HepG2 (cell line): ENCODE measurements around the gene REM2. TPM values are rescaled to one million over a fixed set of nuclear protein-coding genes. Genes with fewer than 3 reads are reported as not detected.

Experiments
- CREB1 ChIP-seq, 2 experiments: fragments of 450-650 bp in 1 of 2; IDR thresholded peaks; 2 replicates each; pipeline ENCODE4 v1.6.1; 2016 to 2017; ENCODE audit warnings: control low read depth in 1 of 2, mild to moderate bottlenecking in 1 of 2, missing compliant biosample characterization in 1 of 2, missing genetic modification characterization in 1 of 2
- FLYWCH1 ChIP-seq: sonication (generic); formaldehyde crosslinking; IDR thresholded peaks from 2 replicates; pipeline ENCODE4 v1.8.1; 2023; ENCODE audit warnings: mild to moderate bottlenecking, missing genetic modification reagents
- FOXA1 ChIP-seq, 2 experiments: fragments of 450-650 bp in 1 of 2; sonication (generic) in 1 of 2; formaldehyde crosslinking in 1 of 2; IDR thresholded peaks; 2 replicates each; pipeline versions ENCODE4 v1.4.0 to v1.6.1; 2016 to 2020; ENCODE audit warnings: missing genetic modification reagents in 1 of 2
- GMEB1 ChIP-seq: sonication (generic); formaldehyde crosslinking; IDR thresholded peaks from 2 replicates; pipeline ENCODE4 v1.5.1; 2020; ENCODE audit warnings: missing genetic modification reagents, mild to moderate bottlenecking, borderline replicate concordance
- GTF3A ChIP-seq: sonication (generic); formaldehyde crosslinking; conservative IDR thresholded peaks from 2 replicates; pipeline ENCODE4 v1.4.0; 2020; ENCODE audit warnings: mild to moderate bottlenecking, missing genetic modification reagents
- IRX3 ChIP-seq: sonication (generic); formaldehyde crosslinking; IDR thresholded peaks from 2 replicates; pipeline ENCODE4 v1.8.1; 2023; ENCODE audit warnings: mild to moderate bottlenecking, low read depth, missing genetic modification reagents, borderline replicate concordance
- ISX ChIP-seq: sonication (generic); formaldehyde crosslinking; conservative IDR thresholded peaks from 2 replicates; pipeline ENCODE4 v1.5.0; 2020; ENCODE audit warnings: missing genetic modification reagents
- MEIS2 ChIP-seq: sonication (generic); formaldehyde crosslinking; IDR thresholded peaks from 2 replicates; pipeline ENCODE4 v1.9.0; 2021; ENCODE audit warnings: mild to moderate bottlenecking, missing genetic modification reagents
- MTF1 ChIP-seq: sonication (generic); formaldehyde crosslinking; IDR thresholded peaks from 2 replicates; pipeline ENCODE4 v1.5.0; 2020; ENCODE audit warnings: missing genetic modification reagents
- NAIF1 ChIP-seq: sonication (generic); formaldehyde crosslinking; IDR thresholded peaks from 2 replicates; pipeline ENCODE4 v1.5.0; 2020; ENCODE audit warnings: mild to moderate bottlenecking, missing genetic modification reagents, borderline replicate concordance
- RFXANK ChIP-seq: IDR thresholded peaks from 2 replicates; pipeline ENCODE4 v1.6.1; 2016
- SAP130 ChIP-seq: IDR thresholded peaks from 2 replicates; pipeline ENCODE4 v1.6.1; 2016; ENCODE audit warnings: low read depth
- SOX5 ChIP-seq: IDR thresholded peaks from 2 replicates; pipeline ENCODE4 v1.6.1; 2016; ENCODE audit warnings: borderline replicate concordance
- TSC22D2 ChIP-seq: sonication (generic); formaldehyde crosslinking; IDR thresholded peaks from 2 replicates; pipeline ENCODE4 v1.5.1; 2020; ENCODE audit warnings: missing genetic modification reagents, mild to moderate bottlenecking, borderline replicate concordance
- ZMYM3 ChIP-seq: sonication (generic); formaldehyde crosslinking; IDR thresholded peaks from 2 replicates; pipeline ENCODE4 v1.5.1; 2020; ENCODE audit warnings: mild to moderate bottlenecking, missing genetic modification reagents
- ZNF274 ChIP-seq: sonication (generic); formaldehyde crosslinking; IDR thresholded peaks from 2 replicates; pipeline ENCODE4 v1.5.1; 2020; ENCODE audit warnings: mild to moderate bottlenecking, missing genetic modification reagents
- ZNF431 ChIP-seq: sonication (generic); formaldehyde crosslinking; IDR thresholded peaks from 2 replicates; pipeline ENCODE4 v1.9.0; 2022; ENCODE audit warnings: missing genetic modification reagents, low read depth, mild to moderate bottlenecking, borderline replicate concordance
- ZNF549 ChIP-seq: sonication (generic); formaldehyde crosslinking; IDR thresholded peaks from 2 replicates; pipeline ENCODE4 v1.5.0; 2020; ENCODE audit warnings: missing genetic modification reagents
- ZNF576 ChIP-seq: sonication (generic); formaldehyde crosslinking; IDR thresholded peaks from 2 replicates; pipeline ENCODE4 v1.4.0; 2020; ENCODE audit warnings: mild to moderate bottlenecking, missing genetic modification reagents
- ZNF790 ChIP-seq: sonication (generic); formaldehyde crosslinking; IDR thresholded peaks from 2 replicates; pipeline ENCODE4 v1.8.0; 2022; ENCODE audit warnings: missing genetic modification reagents, mild to moderate bottlenecking, borderline replicate concordance
- ZSCAN29 ChIP-seq: sonication (generic); formaldehyde crosslinking; conservative IDR thresholded peaks from 2 replicates; pipeline ENCODE4 v1.4.0; 2020; ENCODE audit warnings: mild to moderate bottlenecking, missing genetic modification reagents
- ZXDC ChIP-seq: sonication (generic); formaldehyde crosslinking; IDR thresholded peaks from 2 replicates; pipeline ENCODE4 v1.5.0; 2020; ENCODE audit warnings: mild to moderate bottlenecking, missing genetic modification reagents
- polyA plus RNA-seq, 8 experiments: library from polyadenylated mRNA; depleted of rRNA in 3 of 8; stranded (reverse) in 7 of 8; unstranded in 1 of 8; fragments of >200 nt; fragmentation: Illumina TruSeq in 4 of 8; extraction: Trizol in 4 of 8; gene quantifications; 2 replicates each; pipeline versions ENCODE4 v1.2.1 to v1.2.3, GENCODE V29; 2011 to 2016; ENCODE audit warnings: low read depth in 4 of 8, missing spikeins in 1 of 8, mixed read lengths in 1 of 8; ENCODE audit not compliant: insufficient read depth in 1 of 8
- total RNA-seq, 5 experiments: library from RNA; depleted of rRNA; stranded (reverse); fragments of >200 nt; fragmentation: Illumina TruSeq; extraction: Trizol; gene quantifications; 2 replicates each; pipeline ENCODE4 v1.2.3, GENCODE V29; 2016; ENCODE audit warnings: low read depth in 1 of 5

REM2 gene
- total and polyA plus RNA-seq, 2 of the 13 experiments (the other 11 are each of a cell fraction or from before 2014, with no cell fraction given) = 0.20 TPM; not detected in 1

- TF ChIP-seq MEIS2 (CRISPR knock-in tag) (0 out of 2 replicates have a peak, but pooled peaks have one; percentile 33), TSC22D2 (peak; percentile 80; the same call in 1 of the 2 replicates), IRX3 (no peak; the same call in 1 of the 2 replicates), SAP130 (CRISPR knock-in tag) (peak; percentile 81), SOX5 (CRISPR knock-in tag) (peak; percentile 43; the same call in 1 of the 2 replicates), CREB1 (IDR thresholded peaks at IDR 0.05) (no peak), CREB1 (CRISPR knock-in tag; IDR thresholded peaks at IDR 0.05) (no peak), ZNF790 (CRISPR knock-in tag) (0 out of 2 replicates have a peak, but pooled peaks have one; percentile 66), ISX (no peak), GMEB1 (peak; percentile 51; the same call in 1 of the 2 replicates), ZXDC (peak; percentile 60; the same call in 1 of the 2 replicates), ZSCAN29 (CRISPR knock-in tag) (peak; percentile 88; the same call in 1 of the 2 replicates), MTF1 (CRISPR knock-in tag) (no peak), ZNF431 (CRISPR knock-in tag) (peak; percentile 9; the same call in 1 of the 2 replicates), ZNF576 (CRISPR knock-in tag) (0 out of 2 replicates have a peak, but pooled peaks have one; percentile 65), ZNF549 (CRISPR knock-in tag) (no peak), ZMYM3 (CRISPR knock-in tag) (peak; percentile 83; the same call in 1 of the 2 replicates), FOXA1 (IDR thresholded peaks at IDR 0.05) (no peak), FOXA1 (CRISPR knock-in tag; IDR thresholded peaks at IDR 0.05) (no peak; the same call in 1 of the 2 replicates), GTF3A (CRISPR knock-in tag) (no peak; the same call in 1 of the 2 replicates), FLYWCH1 (CRISPR knock-in tag) (no peak), NAIF1 (no peak; the same call in 1 of the 2 replicates), RFXANK (peak; percentile 70; the same call in 1 of the 2 replicates), ZNF274 (CRISPR knock-in tag) (peak; percentile 94)
These were observed 29.9 kb upstream of the REM2 start (continued) for GRCh38 chr14:22852940-22853767.
